GM18526 (cell line): Measurements from ENCODE around the gene TRAF6.

Experiments
- POLR2A ChIP-seq: IDR thresholded peaks from 3 replicates; pipeline ENCODE4 v1.6.1; 2011; ENCODE audit not compliant: insufficient read length; ENCODE audit errors: extremely low read depth

TRAF6 gene

DNA sequence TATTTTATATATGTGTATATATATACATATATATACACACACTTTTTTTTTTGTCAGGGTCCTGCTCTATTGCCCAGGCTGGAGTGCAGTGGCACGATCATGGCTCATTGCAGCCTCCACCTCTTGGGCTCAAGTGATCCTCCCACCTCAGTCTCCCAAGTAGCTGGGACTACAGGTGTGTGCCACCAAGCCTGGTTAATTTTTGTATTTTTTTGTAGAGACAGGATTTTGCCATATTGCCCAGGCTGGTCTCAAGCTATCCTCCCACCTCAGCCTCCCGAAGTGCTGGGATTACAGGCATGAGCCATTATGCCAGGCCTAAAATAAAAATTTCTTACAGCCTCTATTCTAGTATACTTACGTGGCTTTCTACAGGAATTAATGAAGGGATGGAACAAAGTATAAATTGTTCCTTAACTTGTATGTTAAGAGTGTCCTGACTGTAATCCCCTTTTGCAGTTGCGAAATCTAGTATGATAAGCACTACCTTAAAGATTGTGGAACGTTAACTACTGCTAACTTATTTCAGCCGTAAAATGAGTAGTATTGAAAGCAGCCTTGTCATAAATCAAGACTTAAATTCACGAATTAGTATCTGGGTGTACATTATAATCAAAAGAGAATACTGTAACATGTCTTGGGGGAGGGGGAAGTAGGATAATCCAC, 2.1 kb downstream of the TRAF6 start:
- TF ChIP-seq POLR2A: no peak

DNA sequence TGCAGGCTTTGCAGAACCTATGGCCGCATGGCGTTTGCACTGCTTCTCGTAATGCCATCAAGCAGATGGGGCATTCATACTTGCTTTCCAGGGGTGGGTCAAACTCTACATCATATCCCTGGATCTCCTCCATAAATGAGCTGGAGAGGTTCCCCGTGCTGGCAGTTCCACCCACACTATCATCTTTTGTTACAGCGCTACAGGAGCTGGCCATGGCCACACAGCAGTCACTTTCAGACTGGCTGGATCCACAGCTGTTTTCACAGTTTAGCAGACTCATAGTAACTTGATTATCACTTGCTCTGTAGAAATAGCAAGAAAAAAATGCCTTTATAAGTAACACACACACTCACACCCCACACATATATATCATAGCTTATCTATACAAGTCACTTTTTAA, 8.8 kb downstream of the TRAF6 start:
- no peak for TF ChIP-seq POLR2A

DNA sequence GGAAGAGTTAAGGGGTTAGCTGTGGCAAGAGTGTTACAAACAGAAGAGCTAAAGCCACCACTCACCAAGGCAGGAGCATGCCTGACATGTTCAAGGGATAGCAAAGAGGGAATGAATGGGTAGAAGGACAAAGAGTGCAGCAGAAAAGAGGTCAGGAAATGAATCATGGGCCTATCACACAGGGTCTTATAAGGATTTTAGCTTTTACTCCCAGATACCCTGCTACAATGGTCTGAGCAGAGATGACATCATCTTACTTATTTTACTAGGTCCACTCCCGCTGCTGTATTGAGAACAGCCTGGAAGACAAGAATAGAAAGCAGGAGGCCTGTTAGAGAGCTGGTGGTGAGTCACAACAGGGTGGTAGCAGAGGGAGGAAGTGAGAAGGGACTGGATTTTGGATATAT, 9.8 kb downstream of the TRAF6 start:
- no peak for TF ChIP-seq POLR2A

DNA sequence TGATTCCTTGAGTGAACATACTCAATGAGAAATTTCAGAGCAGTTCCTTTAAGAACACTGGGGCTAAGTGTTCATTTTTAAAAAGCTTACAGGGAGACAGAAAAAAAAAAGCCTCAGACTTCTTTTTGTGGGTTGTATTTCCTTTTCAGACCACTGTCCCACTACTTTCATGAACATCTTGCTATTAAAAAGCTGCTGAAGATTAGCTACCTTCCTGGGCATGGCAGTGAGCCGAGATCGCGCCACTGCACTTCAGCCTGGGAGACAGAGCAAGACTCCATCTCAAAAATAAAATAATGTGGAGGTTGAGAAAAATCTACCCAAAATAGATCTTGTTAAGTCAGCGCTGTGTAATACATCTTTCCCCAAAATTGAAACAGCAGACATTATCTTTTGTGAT, 10.8 kb downstream of the TRAF6 start:
- no peak for TF ChIP-seq POLR2A

DNA sequence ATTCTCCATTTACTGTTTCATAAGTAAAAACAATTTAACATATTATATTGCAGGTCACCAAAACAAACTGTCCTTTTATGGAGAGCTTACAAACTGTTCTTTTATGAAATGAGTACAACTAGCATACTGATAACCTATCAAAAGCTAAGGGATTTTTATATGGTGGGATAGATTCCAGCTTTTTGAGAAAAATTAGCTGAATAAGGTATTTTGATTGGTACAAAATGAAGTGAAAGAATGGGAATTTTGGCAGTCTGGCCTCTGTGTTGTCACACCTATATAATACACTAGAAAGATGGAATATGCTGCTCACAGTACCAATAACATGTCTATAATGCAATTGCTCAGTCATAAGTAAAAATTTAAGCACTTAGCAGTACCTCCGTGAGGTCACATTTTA, 11.4 kb downstream of the TRAF6 start:
- TF ChIP-seq POLR2A: no peak

DNA sequence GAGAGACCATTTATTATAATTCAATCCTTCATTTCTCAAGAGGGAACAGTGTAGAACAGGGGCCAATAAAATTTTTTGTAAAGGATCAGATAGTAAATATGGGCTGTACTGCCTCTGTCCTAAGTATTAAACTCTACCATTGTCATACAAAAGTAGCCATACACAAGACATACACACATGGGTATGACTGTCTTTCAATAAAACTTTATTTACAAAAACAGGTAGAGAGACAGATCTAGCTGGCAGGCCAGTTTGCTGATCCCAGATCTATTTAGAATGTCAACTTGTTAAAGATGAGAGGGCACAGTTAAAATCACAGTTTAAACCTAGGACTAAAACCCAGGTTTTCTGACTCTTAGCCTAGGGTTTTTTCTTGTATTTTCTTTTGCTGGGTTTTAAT, 16.7 kb downstream of the TRAF6 start:
- no peak for TF ChIP-seq POLR2A

DNA sequence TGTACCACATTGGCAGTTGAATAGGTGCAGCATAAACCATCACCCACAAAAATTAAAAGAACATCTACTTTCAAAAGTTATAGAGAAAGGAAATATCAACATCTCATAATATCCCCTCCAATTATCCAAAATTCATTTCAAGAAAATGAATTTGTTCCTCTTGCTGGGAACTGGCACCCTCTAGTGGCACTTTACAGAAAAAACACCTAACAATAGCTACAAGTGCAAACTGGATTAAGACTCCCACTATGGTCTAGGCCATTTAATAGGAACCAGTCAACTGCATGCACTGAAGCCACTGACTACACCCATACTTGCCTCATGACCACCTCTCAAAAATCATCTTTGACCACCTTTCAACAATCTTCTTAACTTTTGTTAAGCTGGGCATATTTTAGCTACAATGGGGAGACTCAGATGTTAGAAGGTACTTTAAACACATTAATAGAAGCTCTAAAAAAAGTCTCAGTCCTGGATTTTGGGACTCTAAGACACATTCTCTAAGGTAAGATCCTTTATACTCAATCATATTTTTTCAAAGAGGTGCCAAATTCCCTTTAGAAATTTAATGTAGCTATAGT, 17.3 kb downstream of the TRAF6 start:
- no peak for TF ChIP-seq POLR2A

DNA sequence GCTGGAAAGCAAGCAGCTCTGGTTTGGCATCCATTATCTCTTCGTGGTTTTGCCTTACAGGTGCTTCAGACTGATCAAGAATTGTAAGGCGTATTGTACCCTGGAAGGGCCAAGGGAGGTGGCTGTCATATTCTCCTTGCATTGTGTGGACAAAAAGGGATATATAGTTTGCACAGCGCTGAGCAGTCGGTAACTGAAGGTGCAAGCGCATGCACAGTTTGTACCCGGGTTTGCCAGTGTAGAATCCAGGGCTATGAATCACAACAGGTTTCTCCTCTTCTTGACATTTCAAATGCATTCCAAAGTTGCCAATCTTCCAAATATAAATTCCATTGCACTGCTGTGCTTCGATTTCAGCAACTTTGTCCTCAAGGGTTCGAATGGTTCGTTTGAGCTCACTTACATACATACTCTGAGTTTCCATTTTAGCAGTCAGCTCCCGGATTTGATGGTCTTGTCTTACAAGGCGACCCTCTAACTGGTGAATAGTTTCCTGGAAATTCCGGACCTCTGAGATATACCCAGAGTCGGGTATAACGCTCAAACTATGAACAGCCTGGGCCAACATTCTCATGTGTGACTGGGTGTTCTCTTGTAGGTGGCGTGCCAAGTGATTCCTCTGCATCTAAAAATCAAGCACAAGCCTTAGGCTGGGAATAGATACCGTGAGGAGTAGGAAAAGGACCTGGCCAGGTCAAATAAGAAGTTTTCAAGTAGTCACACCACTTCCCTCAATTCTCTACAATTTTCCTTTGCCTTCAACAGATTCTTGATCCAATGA, 19.9 kb downstream of the TRAF6 start:
- no peak for TF ChIP-seq POLR2A

DNA sequence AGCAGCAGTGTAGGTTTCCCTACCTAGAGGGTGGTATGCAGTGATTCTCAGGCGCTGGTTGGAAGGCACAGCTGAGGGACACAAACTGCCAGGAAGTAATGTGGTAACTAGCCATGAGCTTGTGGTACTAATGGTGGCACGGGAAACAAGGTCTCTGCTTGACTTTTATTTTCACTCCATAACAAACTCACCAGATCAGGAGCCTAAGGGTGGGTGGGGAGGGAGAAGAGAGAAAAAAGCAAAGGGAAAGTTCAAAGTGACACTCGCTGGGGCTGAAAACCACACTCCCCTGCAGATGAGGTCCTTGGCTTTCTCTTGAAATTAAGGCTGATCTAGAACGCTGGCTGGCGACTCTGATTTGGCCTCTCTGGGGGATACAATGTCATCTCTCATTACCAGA, 22.0 kb downstream of the TRAF6 start:
- TF ChIP-seq POLR2A: no peak

DNA sequence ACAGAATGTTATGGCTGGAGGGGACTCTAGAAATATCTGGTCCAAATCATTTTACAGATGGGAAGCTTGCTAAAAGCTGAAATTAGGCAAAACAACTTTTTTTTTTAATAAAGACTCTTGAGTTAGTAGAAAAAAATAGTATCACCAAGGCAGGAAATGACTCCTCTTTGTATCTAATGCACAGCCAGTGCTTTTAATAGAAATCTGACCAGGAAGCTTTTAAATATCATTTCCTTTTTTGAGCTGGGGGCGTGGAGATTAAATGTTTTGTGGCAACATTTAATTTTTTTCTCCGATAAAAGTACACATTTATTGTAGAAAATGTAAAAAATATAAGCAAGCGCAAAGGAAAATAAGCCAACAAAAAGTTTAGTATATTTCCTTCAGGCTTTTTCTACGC, 22.5 kb downstream of the TRAF6 start:
- TF ChIP-seq POLR2A: no peak

DNA sequence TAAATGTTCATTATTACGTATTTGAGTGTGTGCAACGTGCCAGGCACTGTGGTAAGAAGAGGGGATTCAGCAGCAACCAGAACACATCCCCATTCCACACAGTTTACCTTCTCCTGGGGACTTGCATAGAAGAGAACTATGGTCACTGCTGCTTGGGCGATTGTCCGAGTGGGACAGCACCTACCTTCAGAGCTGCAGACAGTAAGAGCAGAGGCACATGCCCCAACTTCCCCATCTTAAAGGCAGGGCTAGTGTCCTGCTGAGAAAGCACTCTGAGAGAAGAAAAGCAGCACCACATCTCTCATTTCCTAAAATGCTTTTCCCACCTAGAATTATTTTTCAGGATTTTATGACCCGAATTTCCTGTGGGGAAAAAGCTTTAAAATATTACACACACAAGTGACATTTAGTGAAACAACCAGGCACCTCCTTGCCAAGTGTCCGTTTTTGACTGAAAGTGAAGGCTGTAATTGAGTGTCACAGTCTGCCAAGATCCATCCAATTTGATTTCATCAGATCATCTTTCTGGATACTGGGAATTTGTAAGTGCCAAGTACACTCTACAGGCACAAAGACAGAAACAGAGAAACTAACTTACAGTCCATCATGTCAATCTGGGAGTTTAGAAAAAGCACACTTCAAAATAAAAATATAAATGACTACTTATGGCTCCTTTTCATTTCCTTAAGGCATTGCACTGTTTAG, 24.6 kb downstream of the TRAF6 start:
- no peak for TF ChIP-seq POLR2A

DNA sequence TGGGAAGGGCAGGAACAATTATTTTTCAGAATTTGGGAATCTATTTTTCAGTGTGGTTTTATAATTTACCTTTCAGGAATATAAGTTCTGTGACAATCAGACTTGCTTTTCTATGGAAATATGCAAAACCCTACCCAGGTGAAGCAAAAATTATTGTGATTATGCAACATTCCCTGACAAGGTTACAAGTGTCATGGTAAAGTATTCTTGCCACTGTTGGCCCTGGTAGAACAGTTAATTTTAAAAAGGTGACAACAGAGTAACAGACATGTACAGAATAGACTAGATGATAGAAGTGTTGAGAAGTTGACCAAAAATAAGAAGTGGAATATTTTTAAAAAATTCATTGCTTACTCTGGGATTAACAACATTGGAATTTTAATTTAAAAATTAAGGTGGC, 29.2 kb downstream of the TRAF6 start:
- TF ChIP-seq POLR2A: no peak

DNA sequence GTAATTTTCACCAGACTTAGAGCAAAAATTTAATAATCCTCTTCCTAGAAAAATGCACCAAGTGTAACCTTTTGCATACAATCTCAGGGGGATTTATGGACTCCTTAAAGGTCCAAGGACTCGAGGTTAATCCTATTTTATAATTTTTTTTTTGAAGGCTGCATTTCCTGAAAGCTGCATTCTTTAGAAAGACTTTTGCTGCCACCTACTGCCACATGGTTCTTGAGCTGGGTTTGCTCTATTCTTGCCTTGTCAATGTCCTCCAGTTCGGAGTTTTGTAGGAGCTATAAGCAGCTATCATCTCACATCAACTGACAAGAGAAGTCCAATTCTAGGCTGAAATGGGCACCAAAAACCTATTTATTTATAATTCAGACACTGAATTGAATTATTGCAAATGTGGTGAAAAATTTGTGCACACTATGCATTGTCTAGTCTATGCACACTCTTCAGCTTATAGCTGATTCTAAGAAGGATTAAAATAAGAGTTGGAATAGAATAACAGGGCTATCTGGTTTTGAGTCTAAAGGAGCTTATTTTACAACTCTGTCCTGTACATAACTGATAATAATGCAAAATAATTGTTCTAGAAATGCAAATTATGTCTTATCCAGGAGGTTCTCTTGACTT, 31.3 kb downstream of the TRAF6 start:
- no peak for TF ChIP-seq POLR2A

DNA sequence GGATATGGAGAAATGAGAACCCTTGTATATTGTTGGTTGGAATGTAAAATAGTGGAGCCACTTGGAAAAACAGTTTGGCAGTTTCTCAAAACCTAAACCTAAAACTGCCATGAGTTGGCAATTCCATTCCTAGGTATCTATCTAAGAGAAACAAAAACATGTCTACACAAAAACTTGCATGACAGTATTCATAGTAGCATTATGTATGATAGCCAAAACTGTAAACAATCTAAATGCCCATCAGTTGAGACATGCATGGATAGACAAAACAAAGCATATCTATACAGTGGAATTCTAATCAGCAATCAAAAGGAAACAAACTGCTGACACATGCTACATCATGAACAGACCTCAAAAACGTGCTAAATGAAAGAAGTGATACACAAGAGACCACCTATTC, 34.9 kb downstream of the TRAF6 start:
- TF ChIP-seq POLR2A: no peak

DNA sequence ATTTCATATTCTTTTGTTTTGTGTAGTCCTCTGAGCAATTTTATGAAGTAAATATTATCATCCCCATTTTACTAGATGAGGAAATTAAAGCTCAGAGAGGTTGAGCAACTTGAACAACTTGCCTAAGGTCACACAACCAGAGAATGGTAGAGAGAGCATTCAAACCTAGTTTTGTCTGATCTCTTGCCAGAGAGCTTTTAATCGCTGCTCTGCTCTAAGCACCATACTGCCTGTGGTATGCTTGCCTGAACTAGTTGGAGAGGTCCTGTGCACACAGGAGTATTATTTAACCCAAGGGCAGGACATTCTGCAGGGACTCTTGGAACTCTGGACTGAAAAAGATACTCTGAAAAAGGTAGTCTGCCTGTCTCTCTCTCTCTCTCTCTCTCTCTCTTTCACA, 38.5 kb downstream of the TRAF6 start:
- TF ChIP-seq POLR2A: no peak
